Right renal pelvis (tissue), 4 donors: ENCODE results near the gene ANKRD60. TPM values are rescaled to one million over a fixed set of nuclear protein-coding genes. Genes with fewer than 3 reads are reported as not detected.

Source experiments
- DNase-seq, 4 donors: peaks; one replicate each; pipeline ENCODE4 v3.0.0-alpha.2; 2013; ENCODE audit warnings: low read depth in 4 of 4, low spot score in 3 of 4, missing footprints in 1 of 4
- polyA plus RNA-seq, 4 donors: library from polyadenylated mRNA; unstranded; fragments of 120-200 nt; gene quantifications; one replicate each; pipeline ENCODE4 v1.2.1, GENCODE V29; 2013; ENCODE audit not compliant: insufficient read length in 4 of 4

ANKRD60 gene, protein sequence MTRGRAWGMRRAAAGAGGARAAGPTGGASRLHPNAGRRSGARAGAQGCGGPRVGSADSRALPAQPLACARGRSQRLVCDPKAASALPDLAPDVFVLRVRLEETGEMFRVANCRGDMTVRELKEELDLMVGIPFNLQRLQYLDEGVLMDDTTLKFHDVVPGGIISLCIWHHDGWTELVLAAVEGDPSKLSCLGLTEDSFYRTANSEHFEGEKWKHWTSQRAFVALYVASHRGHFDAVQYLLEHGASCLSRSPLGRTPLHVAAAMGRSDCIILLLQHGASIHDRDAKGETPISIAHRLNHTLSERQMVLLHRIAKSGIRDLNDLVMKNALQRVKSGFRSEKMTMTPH
- polyA plus RNA-seq: not detected

DNA sequence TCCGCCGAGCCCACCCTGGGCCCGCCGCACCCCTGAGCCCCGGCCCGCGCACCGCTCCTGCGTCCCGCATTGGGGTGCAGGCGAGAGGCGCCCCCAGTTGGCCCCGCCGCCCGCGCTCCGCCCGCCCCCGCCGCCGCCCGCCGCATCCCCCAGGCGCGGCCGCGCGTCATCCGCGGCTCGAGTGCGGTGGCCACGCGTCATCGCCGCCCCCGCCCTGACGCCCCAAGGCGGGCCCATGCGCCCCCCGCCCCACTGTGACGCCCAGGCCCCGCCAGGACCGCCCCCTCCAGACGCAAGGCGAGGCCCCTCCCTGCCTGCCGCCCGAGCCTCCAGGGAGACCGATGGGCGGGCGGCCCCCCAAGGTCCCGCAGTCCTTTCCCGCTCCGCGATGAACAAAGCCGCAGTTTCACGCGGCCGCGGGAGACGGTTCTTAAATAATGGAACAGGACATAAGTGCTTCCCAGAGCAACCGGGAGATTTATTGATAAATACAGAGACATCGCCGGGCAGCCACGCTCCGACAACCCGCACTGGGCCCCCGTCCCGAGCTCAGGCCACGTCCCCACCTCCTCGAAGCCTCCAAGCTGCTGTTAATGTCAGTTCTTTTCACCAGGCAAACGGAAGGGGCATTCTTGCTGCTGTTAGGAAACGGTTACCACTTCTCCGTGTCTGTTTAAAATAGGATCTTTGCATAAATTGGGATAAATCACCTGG is at the start of gene ANKRD60:
TSS of gene ANKRD60 (minus strand) at position 170 of the 714 bp plus-strand sequence. CDS start at position 170, 0 bp downstream.
- DNase-seq: peak in 1 of 4 donors; percentile 30

DNA sequence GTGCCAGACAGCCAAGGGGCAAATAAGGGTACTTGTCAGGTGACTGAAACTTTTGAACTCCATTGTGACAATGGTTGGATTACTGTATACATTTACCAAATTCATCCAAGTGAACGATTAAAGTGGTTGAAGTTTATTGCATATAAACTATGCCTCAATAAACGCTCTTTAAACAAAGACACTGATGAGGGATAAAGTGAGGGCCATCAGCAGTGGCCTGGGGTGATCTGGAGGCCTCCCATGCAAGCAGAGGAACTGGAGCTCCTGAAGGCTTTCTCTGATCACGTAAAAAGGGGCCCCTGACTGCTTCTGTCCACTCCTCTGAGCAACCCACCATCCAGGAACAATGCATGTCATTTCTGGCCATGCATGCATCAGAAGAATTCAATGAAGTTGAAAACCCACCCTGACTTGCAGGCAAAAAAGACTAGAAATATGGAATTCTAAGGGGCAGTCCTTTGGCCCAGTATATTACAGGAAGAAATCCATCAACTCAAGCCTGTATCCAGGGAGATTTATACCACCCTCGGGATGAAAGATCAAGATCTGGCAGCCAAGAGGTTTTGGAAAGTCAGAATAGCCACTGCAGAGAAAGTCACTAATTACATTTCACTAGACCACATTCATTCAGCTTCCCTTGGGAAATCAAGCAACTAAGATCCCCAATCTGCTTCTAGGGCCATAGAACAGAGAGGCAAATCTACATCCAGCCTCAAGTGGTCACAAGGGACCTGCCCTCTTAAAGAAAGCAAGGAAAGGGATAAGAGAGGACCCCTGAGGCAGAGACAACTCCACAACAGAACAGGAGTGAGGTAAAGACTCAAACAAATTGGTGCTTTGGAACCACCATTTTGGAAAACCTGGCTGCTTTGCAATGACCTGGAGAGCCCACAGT is 49.4 kb upstream of the ANKRD60 start:
- DNase-seq: peak in 3 of 4 donors; percentile 16 to 45 (median 35)

DNA sequence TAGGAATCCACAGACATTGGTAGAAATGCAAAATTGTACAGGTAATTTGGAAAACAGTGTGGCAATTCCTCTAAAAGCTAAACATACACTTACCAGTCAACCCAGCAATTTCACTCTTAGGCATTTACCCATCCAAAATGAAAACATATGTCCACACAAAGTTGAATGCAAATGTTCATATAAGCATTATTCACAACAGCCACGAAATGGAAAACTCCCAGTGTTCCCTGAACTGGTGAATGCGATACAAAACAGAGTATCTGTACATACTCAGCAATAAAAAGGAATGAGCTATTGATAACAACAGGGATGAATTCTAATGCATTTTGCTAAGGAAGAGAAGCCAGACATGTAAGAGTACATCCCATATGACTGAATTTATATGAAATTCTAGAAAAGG is 48.7 kb upstream of the ANKRD60 start:
- DNase-seq: no peak

DNA sequence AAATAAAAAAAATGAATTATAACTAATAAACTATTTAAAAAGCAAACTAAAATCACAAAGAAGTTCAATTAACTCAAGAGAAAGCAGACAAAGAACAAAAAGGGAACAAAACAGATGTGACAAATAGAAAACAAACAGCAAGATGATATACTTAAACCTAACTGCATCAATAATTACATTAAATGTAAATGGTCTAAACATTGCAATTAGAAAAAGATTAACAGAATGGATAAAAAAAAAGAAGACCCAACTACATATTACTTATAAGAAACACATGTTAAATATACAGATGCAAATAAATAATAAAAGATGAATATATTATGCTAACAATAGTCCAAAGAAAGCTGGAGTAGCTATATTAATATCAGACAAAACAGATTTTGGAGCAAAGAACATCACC is 45.9 kb upstream of the ANKRD60 start:
- no peak for DNase-seq

DNA sequence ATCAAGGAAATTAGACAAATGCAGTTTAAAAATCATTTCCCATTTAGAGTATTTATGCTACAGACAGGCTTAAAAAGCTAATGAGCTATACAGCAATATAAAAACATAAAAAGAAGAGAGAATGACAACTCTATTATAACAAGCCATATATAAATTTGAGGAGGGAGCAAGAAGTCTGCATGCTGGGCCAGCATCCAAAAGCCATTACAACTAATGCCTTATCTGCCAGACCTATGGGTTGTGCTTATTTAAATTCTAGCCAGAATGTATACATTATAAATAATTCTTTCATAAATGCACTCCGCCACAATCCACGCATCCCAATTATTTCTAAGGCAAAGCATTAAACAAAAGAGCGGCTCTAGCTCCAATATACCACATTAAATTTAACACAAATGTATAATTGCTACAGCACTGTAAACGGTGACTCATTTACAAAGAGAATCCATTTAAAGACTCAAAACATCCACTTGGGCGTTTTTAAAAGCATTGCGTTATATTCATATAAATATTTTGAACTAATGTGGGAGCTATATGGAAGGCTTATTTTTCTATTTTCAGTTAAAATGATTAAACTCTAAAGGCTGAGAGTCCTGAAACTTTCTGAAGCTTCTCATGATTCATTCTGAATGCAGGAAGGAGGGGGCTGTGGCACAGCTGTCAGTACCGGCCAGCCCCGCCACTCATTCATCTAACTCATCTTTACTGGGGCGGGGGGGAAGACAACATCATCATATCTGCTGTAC is 43.3 kb upstream of the ANKRD60 start:
- peak in 1 of 4 donors; percentile 16 for DNase-seq

DNA sequence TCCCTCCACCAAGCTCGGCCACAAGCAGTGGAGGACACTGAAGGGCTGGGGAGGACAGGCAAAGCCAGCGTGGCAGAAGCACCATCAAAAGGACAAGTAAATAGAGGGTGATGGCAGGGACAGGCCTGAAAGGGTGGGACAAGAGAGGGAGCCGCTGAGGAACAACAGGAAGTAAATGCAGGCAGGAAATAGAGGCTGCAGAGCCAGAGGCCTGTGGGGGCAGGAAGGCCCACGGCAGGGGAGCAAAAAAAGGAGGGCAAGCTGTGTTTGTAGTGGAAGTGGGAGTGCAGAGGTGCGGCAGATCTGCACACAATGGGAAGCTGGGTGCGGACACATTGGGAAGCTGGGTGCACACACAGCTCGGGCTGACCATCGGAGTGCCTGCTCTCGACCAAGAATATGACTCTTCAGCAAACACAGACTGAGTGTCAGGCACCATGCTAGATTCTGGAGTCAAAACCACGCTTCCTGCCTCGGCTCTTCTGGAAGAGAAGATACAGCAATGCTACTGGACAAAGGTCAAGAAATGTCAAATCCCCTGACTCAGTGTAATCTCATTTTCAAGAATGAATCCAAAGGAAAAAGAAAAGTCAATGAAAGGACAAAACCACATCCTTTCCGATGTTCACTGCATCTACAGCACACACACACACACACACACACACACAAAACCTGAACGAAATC is 40.6 kb upstream of the ANKRD60 start:
- DNase-seq: no peak

DNA sequence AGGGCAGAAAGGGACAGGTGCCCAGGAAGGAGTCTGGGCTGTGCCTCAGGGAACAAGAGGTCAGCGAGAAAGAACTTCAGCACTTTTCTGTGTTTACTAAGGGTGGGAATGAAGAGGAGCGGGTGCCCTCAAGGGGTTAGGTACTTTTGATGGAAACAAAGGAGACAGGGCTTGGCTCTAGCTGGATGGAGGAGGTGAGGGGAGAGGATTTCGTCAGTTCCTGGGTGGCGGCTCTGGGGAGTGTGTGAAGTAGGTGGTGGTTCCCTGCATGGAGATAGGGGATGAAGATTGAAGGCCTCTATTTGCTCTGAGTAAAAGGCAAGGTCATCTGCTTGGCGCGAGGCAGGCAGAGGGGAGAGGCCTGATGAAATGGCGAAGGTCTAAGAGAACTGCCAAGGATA is 40.0 kb upstream of the ANKRD60 start:
- DNase-seq: no peak

DNA sequence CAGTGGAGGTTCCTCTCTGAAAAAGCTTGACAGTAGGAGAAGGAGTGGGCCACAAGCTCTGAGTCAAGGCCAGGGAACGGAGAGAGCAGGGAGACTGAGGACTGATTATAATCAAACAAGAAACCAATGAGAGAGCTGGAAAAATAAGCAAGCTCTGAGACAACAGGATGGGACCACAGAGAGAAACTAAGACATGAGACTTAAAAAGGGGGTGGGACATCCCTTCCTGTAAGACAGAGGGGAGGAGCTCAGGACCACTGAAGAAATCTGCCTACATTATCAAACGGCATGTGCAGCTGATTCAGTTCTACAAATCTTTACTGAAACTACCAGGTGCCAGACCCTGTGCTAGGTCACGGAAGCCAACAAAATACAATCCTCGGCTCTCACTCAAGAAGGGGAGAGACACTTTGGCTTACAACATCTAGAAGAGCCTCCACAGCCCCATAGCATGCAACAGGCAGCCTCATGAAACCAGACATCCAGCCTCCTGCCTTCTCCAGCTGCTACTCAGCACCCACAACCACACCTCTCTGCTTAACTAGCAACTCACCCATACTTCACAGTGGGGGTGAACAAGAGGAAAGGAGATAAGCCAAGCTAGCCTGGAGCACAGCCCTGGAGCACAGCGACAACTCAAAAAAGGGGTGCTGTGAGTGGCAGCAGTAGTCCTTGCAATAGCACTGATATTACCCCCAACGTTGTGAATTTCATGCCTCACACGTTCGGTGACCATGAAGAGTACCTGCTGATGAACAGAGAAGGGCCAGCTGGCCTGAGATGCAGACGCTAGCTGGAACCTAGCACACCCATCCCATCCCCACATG is 39.1 kb upstream of the ANKRD60 start:
- no peak for DNase-seq

DNA sequence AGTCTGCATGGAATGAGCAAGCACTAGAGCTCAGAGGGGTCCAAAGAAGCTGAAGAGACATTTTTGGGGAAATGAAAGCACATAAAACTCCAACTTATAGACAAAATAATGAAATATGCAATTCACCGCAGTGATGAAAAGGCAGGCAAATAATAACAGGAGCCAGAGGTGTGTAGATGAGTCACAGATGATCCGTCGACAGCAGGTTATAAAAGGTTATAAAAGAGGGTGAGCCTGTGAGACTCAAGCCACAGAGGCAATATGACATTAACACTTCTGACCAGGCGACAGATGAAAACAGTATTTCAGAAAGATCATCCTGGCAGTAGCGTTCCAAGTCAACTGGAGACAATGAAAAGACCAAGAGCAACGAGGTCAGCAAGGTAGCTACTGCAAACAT is 35.8 kb upstream of the ANKRD60 start:
- DNase-seq: no peak

DNA sequence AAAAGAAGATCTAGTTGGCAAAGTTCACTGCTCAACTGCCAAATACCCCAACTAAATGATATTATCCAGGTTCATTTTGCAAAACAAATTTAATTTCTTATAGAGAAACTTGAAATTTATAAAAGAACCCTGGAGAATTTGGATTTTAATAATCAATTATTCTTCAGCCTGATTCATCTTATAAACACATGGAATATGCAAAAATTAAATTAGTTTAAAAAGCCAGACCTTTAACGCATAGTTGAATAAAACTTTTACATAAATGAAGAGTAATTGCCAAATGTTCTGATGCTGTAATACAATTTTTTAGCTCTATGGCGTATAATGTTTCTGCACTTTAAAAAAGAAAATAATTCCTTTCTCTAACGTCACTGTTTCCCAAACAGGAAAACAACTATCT is 33.2 kb upstream of the ANKRD60 start:
- no peak for DNase-seq

DNA sequence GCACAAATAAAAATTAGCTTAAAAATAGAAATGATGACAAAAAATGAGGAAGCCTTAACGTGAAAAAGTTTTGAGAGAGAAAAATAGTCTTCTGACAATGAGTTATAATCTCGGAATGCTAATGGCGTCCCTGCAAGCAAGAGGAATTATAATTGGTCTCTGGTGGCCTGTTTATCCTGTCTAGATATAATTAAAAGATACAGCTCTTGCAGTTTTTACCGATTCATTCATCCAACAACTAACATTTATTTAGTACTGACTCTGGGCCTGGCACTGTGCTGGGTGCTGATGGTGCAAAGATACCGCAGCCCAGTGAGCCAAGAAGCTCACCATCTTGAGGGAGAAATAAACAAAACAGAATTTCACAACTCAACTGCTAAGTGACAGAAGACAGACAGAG is 31.6 kb upstream of the ANKRD60 start:
- no peak for DNase-seq

DNA sequence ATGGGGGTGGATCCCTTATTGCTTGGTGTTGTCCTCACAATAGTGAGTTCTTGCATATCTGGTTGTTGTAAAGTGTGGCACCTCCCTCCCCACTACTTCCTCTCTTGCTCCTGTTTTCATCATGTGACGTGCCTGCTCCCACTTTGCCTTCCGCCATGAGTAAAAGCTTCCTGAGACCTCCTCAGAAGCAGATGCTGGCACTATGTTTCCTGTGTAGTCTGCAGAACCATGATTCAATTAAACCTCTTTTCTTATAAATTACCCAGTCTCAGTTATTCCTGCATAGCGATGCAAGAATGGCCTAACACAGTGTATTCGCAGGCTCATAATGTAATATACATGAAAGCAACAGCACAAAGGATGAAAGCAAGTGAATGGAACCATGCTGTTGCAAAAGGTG is 28.4 kb upstream of the ANKRD60 start:
- no peak for DNase-seq

DNA sequence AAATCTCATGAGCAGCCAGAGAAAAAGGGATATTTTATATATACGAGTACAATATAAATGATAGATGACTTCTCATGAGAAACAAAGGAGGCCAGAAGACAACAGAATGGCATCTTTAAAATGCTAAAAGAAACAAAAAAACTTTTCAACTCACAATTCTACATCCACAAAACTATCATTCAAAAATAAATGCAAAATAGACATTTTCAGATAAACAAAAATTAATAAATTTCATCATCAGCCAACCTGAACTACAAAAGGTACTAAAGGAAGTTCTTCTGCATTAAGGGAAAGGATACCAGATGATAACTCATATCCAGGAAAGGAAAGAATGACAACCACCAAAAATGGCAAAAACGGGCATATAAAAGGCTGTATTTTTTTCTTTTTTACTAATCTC is 27.9 kb upstream of the ANKRD60 start:
- no peak for DNase-seq

DNA sequence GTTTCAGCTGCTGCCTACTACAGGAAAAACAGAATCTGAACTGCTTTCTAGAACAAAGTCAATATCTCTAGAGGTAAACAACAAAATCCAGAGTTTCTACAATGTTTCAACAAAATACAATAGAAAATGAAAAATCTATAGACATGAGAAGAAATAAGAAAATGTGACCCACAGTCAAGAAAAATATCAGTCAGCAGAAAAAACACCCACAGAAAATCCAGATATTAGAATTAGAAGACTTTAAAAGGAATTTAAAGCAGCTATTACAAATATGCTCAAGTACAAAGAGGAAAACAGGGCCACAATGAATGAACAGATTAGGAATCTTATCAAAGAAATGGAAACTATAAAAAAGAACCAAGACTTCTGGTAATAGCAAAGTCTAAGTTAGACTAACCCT is 26.4 kb upstream of the ANKRD60 start:
- no peak for DNase-seq

DNA sequence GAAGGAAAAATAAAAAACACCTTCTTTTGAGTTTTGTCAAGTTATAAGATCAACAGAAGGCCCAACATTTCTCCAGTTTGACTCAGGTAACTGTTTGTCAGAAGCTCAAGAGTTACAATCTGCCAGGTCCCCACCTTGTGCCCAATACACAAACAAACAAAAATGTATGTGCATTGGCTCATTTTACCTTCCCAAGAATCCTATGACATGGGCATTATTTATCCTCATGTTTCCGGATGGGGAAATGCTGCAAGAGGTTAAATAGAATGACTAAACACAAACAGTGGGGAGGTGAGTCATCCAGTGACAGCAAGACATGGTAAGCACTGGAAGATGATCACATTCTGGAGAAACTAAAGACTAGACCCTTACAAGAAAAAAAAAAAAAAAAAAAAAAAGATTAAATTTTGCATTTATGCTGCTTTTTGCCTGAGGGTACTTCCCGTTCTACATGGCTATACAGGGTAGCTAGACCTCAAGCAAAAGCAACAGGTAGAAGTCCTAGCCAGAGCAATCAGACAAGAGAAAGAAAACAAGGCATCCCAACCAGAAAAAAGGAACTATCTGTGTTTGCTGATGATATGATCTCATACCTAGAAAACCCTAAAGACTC is 23.6 kb upstream of the ANKRD60 start:
- no peak for DNase-seq

DNA sequence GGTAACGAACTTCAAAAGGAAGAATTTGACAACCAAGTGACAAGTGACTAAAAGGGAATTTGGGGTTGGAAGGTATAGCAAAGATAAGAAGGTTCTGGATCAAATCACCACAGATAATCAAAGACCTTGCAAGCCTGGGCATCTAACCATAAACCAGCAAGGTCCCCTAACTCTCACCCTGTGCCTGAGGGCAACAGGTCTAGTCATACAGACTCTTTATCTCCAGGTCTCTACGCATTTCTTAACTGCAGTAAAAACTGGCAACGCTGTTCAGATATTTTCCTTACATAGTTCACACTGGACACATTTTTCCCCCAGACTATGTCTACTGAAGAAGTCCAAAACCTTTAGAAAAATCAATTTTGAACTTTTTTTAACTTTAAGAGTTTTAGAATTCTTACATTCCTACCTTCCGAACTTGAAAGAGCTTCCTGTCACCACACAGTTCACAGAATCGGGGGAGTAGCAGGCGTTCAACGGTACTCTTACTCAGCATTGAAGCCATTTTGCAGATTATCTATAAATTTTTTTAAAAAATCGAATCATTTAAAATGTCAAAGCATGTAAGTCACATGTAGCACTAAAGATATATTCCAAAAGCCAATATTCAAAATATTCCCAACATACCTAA is 23.0 kb upstream of the ANKRD60 start:
- no peak for DNase-seq

DNA sequence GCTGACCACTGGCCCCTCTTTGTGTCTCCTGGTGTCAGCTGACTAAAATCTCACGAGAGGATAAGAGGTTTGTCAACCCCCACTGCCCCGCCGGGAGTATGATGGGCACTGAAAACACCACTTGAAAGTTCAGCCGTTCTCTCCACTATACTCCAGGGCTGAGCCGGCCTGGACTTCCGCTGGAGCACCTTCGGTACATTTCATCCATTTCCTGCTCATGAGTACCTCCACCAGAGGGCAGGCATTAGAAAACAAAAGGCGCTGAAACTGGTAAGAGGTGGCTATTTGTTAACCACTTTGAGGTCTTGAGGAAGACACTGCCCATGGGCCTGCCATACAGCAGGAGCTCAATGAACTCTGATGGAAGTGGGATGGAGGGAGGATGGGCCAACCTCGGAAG is 17.9 kb upstream of the ANKRD60 start:
- no peak for DNase-seq

DNA sequence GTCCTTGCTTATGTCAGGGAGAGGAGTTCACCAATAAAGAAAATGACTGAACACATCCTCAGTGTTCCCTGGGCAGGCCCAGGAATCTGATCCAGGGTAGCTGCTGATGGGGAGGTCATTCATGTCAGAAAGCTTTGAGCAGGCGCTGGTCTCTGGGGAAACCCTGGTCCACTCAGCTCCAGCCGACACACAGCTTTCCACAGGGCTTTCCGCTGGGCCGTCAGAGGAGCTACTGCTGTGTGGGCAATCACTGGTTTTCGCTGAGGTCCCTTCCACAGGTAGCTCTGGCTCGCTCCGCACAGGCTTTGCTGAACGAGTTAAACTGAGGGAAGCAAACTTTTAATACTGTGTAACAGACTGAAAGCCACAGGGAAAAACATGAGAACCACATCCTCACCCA is 17.5 kb upstream of the ANKRD60 start:
- no peak for DNase-seq
